Measurements from ENCODE around the gene IRF5. TPM values are rescaled to one million over a fixed set of nuclear protein-coding genes. Genes with fewer than 3 reads are reported as not detected.

The IRF5 gene
- total RNA-seq, 1 experiment from 2014 or later, result 16.5 TPM

- Histone ChIP-seq H3K79me2 (ENCODE audit: insufficient read depth, low read length) (no peaks in the 10 kb centered on the region; the same call in 1 of the 2 replicates), H2AFZ (ENCODE audit: low read depth, low read length, poor library complexity, severe bottlenecking) (no peak overlapping the region), H4K20me1 (ENCODE audit: insufficient read depth) (0 out of 2 replicates have a peak, but pooled peaks cover 3% of the 10 kb centered on the region), H3K4me1 (ENCODE audit: control insufficient read depth in 1 of 2, insufficient read depth in 2 of 2, low read length in 2 of 2) (no peaks in the 10 kb centered on the region), H3K9me2 (ENCODE audit: insufficient read depth) (no peaks in the 10 kb centered on the region), H3K9ac (ENCODE audit: low read length) (no peak overlapping the region), H3K4me2 (ENCODE audit: low read length) (no peak overlapping the region), H3K27me3 (ENCODE audit: insufficient read depth, low read length) (no peaks in the 10 kb centered on the region), H3K9me3 (ENCODE audit: control insufficient read depth in 1 of 2, insufficient read depth in 1 of 2, low read depth in 1 of 2, low read length in 2 of 2) (no peaks in the 10 kb centered on the region), H3K36me3 (ENCODE audit: control insufficient read depth in 1 of 2, insufficient read depth in 2 of 2, low read length in 2 of 2) (peaks cover 28 to 31% of the 10 kb centered on the region in 2 experiments), H3K27ac (ENCODE audit: low read depth, low read length) (no peak overlapping the region), H3K4me3 (replicated peaks in 1 of 2; ENCODE audit: low read depth in 1 of 2, low read length in 2 of 2) (no peak overlapping the region)
- intact Hi-C loops (cut with micrococcal nuclease), result no loop called here
- ChIA-PET RAD21 (ENCODE audit: low non-redundant PET in 1 of 2, low total read pairs in 2 of 2, uncharacterized antibody in 2 of 2, unreplicated experiment in 2 of 2) (no interaction called here), POLR2A (no interaction called here), CTCF (no interaction called here)
- ATAC-seq, result no peak
- BruUV-seq (replicated peaks), result no TSS peak
- no peak for DNase-seq (ENCODE audit: low read depth, low spot score)
- TF ChIP-seq CEBPB (IDR thresholded peaks at IDR 0.05; ENCODE audit: low read depth) (no peak), SP1 (IDR thresholded peaks at IDR 0.05; ENCODE audit: low read depth) (no peak), CTCF (IDR thresholded peaks at IDR 0.05 in 2 of 3, conservative IDR thresholded peaks at IDR 0.05 in 1 of 3; ENCODE audit: borderline replicate concordance in 1 of 3, insufficient read depth in 1 of 3, low read depth in 2 of 3, low read length in 2 of 3) (no peak), POLR2AphosphoS5 (IDR thresholded peaks at IDR 0.05; ENCODE audit: low read depth, low read length) (no peak), REST (IDR thresholded peaks at IDR 0.05; ENCODE audit: low read depth) (no peak), SRF (IDR thresholded peaks at IDR 0.05; ENCODE audit: low read depth) (no peak), ZFX (IDR thresholded peaks at IDR 0.05) (no peak), EZH2phosphoT487 (IDR thresholded peaks at IDR 0.05; ENCODE audit: borderline replicate concordance) (no peak)
Measured at GRCh38 chr7:128997181-128997580, 59.5 kb downstream of the IRF5 start.

Other genes starting within 250 kb of the IRF5 start
- gene CALU, start 198.6 kb upstream of the IRF5 start, total RNA-seq (2021; ENCODE audit: unreplicated experiment), result 106 TPM
- not detected for gene OPN1SW, start 162.1 kb upstream of the IRF5 start, total RNA-seq (2021; ENCODE audit: unreplicated experiment)
- gene CCDC136, start 146.0 kb upstream of the IRF5 start, total RNA-seq (2021; ENCODE audit: unreplicated experiment), result 11.1 TPM
- gene FLNC, start 107.5 kb upstream of the IRF5 start, total RNA-seq (2021; ENCODE audit: unreplicated experiment), result 42.8 TPM
- gene ATP6V1F, start 75.1 kb upstream of the IRF5 start, total RNA-seq (2021; ENCODE audit: unreplicated experiment), result 149 TPM
- gene KCP, start 27.2 kb upstream of the IRF5 start, total RNA-seq (2021; ENCODE audit: unreplicated experiment), result 1.6 TPM
- gene TNPO3, start 117.2 kb downstream of the IRF5 start, total RNA-seq (2021; ENCODE audit: unreplicated experiment), result 58.5 TPM
- gene TSPAN33, start 206.8 kb downstream of the IRF5 start, total RNA-seq (2021; ENCODE audit: unreplicated experiment), result 22.2 TPM

Measured in HCT116 (cell line).